GM20000 (cell line): ENCODE data around the gene HSPB6.

ENCODE experiments used
- DNase-seq: peaks from one replicate; pipeline ENCODE4 v3.0.0; 2012; ENCODE audit warnings: low spot score
- CTCF ChIP-seq: IDR thresholded peaks from 2 replicates; pipeline ENCODE4 v1.5.1; 2012; ENCODE audit warnings: mild to moderate bottlenecking, control low read depth; ENCODE audit errors: extremely low read depth, missing control alignments

HSPB6 gene

GRCh38 chr19:35752746-35753350, 4.0 kb downstream of the HSPB6 start:
- DNase-seq = no peak
- TF ChIP-seq CTCF = no peak

DNA sequence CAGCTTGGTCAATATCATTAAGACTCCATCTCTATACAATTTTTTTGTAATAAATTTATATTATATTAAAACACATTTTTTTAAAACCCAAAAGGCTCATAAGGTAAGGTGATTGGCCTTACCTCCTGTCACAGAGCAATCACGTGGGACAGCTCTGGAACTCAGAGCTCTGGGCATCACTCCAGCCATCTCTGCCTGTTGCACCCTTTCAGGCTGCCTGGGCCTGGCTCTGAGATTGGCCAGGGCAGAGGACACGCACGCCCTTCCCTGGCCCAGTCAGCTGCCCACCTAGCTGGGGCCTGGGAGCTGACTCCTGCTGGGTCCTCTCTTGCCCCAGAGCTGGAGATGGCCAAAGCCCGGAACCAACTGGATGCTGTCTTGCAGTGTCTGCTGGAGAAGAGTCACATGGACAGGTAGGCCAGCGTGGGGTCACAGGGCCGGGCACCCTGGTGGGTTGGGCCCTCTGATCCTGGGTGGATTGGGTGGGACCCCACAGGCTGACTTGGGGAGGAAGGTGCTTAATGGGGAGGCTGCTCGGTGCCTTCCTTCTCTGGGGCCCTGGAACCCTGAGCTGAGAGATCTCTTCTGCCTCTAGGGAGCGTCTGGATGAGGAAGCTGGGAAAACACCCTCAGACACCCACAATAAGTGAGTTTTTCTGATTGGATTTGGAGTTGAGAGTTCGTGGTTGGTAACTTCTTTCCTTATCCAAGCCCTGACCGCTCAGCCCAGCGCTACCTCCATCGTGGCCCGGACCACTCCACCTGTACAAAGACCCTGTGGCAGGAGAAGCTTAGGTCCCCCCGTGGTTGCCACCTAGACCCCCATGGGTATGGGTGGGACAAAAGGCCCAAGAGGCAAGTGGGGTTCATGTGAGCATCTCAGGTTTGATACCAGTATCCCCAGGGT, 4.7 kb downstream of the HSPB6 start:
- no peak for DNase-seq
- TF ChIP-seq CTCF = no peak

DNA sequence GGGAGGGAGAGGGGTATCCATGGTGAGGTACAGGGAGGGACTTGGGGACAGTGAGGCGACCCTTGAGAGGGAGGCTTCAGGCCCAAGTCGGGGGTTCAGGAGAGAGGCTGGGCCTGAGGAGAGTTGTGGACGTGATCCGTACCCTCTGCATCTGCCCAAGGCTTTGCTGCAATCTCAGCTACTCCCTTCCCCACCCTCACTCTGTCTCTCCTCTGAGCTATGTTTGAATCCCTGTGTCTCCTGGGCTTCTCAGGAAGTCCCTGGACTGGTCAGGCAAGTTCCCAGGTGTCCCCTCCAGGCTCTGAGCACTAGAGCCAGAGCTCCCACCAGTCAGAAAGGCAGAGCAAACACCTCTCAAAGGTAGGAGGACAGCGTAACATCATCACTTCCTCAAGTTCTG, 6.7 kb downstream of the HSPB6 start:
- no peak for DNase-seq
- TF ChIP-seq CTCF = no peak

- DNase-seq = peak; percentile 94
- TF ChIP-seq CTCF = no peak
These were observed 8.5 kb downstream of the HSPB6 start, which contains the start of gene LIN37 for GRCh38 chr19:35748106-35749020. LIN37 (plus strand) TSS chr19:35748576; CDS start chr19:35748725, 149 bp downstream.

DNA sequence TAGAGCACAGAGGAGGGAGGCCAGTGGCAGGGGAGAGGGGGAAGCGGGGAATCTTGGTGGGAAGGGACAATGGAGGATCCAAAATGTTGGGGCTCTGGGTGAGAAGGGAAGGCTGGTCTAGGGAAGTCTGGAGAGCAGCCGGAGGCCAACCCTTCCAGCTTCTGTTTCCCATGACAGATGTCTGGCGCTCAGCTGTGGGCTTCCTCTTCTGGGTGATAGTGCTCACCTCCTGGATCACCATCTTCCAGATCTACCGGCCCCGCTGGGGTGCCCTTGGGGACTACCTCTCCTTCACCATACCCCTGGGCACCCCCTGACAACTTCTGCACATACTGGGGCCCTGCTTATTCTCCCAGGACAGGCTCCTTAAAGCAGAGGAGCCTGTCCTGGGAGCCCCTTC, 10.3 kb downstream of the HSPB6 start:
- TF ChIP-seq CTCF = no peak
- DNase-seq = no peak

GRCh38 chr19:35746087-35746462, 10.8 kb downstream of the HSPB6 start:
- TF ChIP-seq CTCF = no peak

More at GRCh38 chr19:35746087-35746462, 10.8 kb downstream of the HSPB6 start:
- DNase-seq = no peak
